Tibial nerve (tissue), 4 donors: Measurements from ENCODE around the gene METAP2.

Source experiments
- CTCF ChIP-seq, 5 experiments: fragments of 200-600 bp in 3 of 5; fragments of 450-650 bp in 2 of 5; sonication (generic) in 3 of 5; IDR thresholded peaks; one replicate each; pipeline ENCODE4 v1.5.1; 2016 to 2019; ENCODE audit warnings: antibody characterized with exemption in 5 of 5, mild to moderate bottlenecking in 3 of 5, moderate library complexity in 2 of 5
- EP300 ChIP-seq, 2 donors: sonication (generic); formaldehyde crosslinking; IDR thresholded peaks; one replicate each; pipeline ENCODE4 v1.6.1; 2017; ENCODE audit warnings: antibody characterized with exemption in 2 of 2, mild to moderate bottlenecking in 1 of 2
- POLR2A ChIP-seq, 2 donors: fragments of 450-650 bp; IDR thresholded peaks; one replicate each; pipeline ENCODE4 v1.6.1; 2017; ENCODE audit warnings: antibody characterized with exemption in 2 of 2, mild to moderate bottlenecking in 2 of 2, moderate library complexity in 2 of 2

- TF ChIP-seq CTCF (IDR thresholded peaks at IDR 0.05) (no peak), POLR2A (IDR thresholded peaks at IDR 0.05) (no peak), EP300 (IDR thresholded peaks at IDR 0.05) (no peak)
These were observed 11.9 kb upstream of the METAP2 start for GRCh38 chr12:95462081-95462480.
